DMS114 treated with DMSO at 0.1 percent for 48 hours (cell line): ENCODE results near the gene BOLL.
"Not testable (repeated sequence)": the region's sequence is repeated elsewhere in the genome, so short reads cannot be mapped to it uniquely, and the experiment has no call there.

Source experiments
- DNase-seq: peaks from one replicate; lab custom pipeline; 2025; ENCODE audit not compliant: unreplicated experiment; lab: John Stamatoyannopoulos, UW

The BOLL gene

DNA sequence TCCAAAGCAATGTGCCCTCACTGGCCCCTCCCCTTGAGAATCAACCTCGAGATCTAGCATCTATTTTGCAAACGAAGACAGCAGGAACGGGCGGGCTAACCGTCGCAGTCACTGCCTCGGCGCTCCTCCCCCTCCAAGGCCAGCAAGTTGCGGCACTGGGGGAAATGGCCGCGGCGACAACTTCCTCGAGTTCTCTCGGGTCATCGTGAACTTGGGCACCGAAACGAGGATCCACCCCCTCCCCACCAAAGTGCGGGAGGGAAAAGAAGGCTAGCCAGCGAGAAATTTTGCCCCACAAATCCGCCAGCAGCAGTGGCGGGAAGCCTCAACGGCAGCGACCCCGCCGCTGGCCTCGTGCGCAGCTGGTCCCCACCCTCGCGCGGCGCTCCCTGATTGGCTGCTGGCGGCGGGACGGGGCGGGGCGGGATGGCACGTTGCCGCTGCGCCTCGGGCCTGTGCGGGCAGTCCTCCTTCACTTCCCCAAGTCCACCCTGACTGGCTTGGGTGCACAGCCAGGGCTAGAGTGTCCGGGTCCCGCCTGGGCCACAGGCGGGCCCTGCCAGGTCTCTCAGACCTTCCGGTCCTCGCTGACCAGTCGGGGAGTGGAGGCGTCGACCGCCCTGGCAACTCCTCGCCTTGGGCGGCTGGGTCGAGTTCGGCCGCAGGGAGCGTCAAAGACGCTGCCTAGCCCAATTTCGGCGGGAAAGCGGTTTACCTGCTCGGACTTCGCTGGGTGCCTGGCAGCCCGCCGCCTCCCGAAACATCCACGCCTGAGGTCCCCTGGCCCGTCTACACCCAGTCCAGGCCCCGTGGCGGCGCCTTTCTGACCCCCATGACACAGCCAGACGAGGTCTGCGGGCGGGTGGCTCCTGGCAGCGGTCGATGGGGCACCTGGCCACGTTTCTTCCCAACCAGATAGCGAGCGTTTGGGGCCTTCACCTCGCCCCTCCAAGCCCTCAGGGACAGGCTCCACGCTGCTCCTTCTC, at the start of gene BOLL:
Gene BOLL, minus strand, starts transcription at position 364 of the 986 bp plus-strand sequence. CDS start 3,469 bp downstream, outside the sequence.
- DNase-seq = no peak

- not testable (repeated sequence) for DNase-seq
Measured at GRCh38 chr2:197834771-197835170, 49.7 kb upstream of the BOLL start.

- no peak for DNase-seq
Measured at GRCh38 chr2:197828464-197829135, 43.5 kb upstream of the BOLL start.

DNA sequence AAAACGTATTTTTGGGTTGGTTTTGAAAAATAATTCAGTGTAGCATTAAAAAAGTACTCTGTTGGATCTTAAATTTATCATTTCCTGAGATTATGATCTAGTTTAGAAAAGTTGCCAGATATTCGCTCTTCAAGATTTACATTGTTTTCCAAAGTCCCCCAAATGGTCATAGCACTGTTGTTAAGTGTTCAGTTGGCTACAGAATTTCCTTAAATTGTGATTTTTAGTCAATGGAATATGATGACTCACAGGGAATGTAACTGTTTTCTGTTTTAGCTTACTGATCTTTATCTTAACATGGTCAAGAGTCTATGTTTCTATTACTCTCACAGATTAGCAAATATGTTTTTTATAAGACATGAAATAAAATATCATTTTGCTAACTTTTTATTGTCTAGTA, 42.5 kb upstream of the BOLL start:
- no peak for DNase-seq

- DNase-seq = no peak
Measured at GRCh38 chr2:197822333-197822732, 37.2 kb upstream of the BOLL start.

DNA sequence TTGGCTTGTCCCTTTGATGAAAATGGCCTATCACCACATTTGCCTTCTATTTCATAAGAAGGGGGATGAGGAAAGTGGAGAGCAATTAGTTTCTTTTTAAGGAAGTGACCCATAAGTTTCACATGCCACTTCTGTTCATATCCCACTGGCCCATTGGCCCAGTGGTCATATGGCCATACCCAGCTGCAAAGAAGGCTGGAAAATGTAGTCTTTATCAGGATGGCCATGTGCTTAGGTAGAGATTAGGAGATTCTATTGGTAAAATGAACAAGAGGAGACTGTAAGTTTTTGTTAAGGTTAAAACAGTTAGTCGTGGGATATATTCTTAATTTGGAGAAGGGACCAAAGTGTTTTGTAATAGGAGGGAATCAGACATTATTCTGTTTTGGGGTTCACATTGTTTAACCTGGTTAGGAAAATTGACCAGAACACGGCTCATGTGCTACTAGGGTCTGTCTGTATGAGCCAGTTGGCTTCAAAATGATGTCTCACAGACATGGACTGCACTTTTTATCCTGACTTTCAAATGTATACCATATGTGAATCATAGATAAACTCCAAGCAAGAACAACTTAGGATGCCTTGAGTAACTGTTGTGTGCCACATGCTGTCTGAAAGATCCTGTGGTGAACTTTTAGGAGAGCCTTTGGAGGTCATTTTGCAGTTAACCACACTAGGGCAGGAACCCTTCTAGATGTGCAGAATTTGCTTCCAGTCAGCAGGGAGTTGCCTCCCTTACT, 36.6 kb upstream of the BOLL start:
- no peak for DNase-seq

- DNase-seq = no peak
Measured at GRCh38 chr2:197814526-197814925, 29.4 kb upstream of the BOLL start.

DNA sequence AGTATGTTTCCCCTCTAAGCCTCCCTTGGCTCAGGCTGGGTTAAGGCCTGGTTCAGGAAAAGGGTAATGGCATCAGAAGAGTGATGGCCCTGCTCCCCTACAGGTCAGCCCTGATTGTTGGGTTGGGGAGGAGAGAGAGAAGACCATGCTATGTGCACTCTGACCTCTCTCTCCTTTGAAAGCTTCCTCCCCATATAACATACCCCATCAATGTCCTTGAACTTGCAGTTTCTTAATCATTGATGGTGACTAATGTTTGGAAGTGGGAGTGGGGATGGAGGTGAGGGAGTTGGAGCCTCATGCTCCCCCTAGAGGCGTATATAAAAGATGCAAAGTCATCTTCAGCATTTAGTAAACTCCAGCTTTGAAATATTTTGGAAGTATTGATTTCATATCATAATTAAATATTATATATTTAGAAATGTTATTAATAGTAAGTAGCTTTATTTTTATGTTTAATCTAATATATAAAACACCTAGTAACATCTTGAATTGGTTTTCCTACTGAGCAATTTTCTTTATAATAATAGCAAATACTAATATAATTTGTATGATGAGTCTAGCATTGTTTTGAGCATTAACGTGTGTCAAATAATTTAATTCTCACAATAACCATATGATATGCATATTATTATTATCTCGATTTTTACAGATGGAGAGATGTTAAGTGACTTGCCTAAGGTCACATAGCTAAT, 28.1 kb upstream of the BOLL start:
- no peak for DNase-seq

DNA sequence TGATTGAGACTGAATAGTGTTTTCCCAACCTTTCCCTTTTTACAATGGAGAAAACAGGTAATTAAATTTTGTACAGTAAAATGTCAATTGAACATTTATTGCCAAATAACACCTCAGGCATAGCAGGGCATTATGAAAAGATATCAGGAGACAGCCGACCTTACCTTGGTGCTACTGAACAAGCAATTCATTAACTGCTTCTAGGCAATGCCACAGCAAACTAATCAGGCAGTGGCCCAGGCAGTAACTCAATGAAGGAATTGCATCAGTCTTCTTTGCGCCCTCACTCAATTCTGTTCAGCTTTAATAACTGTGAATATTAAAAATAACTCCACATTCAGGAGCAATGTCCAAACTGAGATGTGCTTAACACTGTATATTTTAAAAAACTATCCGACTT, 25.4 kb upstream of the BOLL start:
- DNase-seq = no peak

DNA sequence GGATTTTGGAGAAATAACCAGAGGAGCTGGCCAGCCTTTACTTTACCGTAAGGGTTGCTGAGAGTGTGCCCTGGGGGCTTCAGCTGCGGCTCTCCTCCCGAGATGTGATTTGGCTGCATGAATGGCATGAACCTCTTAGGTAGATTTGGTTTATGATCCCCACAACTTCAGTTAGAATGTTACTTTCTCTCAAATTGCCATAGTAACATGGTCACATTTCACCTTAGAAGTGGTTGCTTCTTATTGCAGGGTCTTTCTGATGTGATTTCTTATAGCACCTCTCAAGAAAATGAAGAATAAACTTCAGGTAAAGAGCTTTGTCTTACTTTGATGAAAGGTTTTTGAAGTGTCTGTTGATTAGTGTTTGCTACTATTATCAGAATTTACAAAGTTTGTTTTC, 24.9 kb upstream of the BOLL start:
- no peak for DNase-seq

DNA sequence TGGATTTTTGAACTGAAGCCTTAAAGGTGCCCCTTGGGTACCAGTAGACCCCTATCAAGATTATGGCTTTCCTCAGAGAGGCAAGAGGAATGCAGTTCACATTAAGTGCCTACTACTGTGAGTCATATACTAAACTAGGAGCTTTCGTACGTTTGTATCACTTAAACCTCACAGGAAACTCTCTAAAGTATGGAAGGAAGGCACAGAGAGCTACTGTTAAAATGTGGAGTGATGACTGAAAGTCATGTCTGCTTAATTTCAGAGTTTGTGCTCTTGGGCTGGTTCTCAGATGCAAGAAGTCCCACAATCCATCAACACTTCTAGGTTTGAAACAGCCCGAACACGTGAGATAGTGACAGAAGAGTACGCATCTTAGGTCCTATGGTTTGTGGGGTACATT, 23.9 kb upstream of the BOLL start:
- no peak for DNase-seq

- no peak for DNase-seq
Measured at GRCh38 chr2:197805715-197806633, 20.9 kb upstream of the BOLL start.

- DNase-seq = no peak
Measured at GRCh38 chr2:197804758-197805714, 19.9 kb upstream of the BOLL start.

DNA sequence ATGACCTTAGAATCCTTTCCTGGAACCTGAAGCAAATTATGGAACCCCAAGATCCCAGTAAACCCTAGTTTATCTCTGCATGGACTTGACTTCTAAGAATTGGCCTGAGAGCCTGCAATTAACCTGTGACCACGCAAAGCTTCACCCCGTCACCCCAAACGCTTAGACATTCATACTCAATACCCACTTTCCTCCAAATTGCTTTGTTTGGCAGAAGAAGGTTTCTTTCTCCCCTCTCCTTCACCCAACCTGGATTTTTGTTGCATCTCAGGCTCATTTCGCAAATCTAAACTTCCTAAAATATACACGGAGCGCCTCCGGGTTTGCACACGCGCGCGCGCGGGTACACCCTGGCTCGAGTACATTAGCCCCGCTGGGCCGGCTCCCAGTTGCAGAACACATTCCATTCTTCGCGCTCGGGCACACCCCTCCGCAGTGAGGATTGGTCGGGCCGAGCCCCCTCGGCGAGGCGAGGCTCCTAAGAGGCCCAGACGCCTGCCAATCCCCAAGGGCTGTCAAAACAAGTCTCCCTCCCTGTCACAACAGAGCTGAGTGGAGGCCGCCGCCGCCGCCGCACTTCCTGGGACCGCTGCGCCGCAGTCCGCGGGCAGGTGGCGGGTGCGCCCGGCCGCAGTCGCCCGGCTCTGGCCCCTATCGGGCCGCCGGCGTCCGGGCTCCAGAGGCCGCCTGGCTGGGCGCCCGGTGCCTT, 19.1 kb upstream of the BOLL start, which contains the start of gene PLCL1:
Gene PLCL1, plus strand, starts transcription at position 545 of the 709 bp plus-strand sequence.
- peak; percentile 77 for DNase-seq

- DNase-seq = peak; percentile 58
Measured at GRCh38 chr2:197803033-197803444, 17.9 kb upstream of the BOLL start.

- no peak for DNase-seq
Measured at GRCh38 chr2:197801033-197801432, 15.9 kb upstream of the BOLL start.

- DNase-seq = no peak
Measured at GRCh38 chr2:197800091-197800490, 15.0 kb upstream of the BOLL start.

- no peak for DNase-seq
Measured at GRCh38 chr2:197799068-197799467, 13.9 kb upstream of the BOLL start.
